Measurements from ENCODE around the gene NCOA1.

DNA sequence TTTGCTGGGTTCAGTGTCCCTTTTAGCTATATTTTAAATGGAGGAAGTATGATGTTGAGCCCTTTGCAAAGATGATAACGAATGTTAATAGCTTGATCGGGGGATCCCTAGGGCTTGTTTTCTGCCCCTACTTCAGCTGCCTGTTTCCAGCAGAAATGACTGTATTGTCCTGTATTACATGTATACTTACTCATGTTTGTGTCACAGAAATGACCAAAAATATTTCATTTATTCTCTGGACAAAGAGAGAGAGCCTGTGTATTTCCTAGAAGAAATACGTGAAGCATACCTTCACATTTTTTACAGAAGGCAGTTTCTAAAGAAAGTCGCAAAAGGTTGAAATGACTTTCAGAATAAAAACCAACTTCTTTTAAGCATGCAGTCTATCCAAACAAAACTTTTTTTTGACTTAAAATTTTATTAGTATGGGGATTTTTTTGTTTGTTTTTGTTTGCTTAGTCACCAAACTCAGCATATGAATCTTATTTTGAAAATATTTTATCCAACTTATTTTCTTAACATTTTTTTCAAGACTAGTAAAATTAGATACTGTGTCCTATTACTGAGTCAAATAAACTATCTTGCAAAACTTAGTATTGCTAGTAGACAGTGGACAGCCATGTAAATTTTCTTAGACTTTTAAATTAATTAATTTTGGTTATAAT, 233.2 kb downstream of the NCOA1 start:
- TF ChIP-seq CTCF (IDR thresholded peaks at IDR 0.05) (no peak), POLR2A (IDR thresholded peaks at IDR 0.05) (no peak)
